Measurements from ENCODE around the gene GADL1.

Gene GADL1

DNA sequence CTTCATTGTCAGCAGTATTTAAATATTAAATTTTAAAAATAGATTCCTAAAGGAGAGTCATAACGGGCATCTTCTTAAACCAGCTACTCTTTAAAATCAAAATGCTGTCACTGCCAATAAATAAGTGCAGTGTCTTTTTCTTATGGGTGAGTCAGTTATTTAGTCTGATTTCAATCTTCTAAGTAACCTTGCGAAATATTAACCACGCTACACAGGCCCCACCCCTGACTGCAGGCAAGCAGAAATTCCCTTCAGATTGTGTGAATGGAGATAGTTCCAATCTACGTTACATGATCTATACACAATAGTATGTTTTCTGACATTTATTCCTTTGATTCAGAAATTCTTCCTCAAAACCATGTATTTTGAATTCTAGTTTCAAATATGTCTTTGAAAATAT is 141.5 kb downstream of the GADL1 start:
- H3F3A ChIP-seq (ENCODE audit: insufficient read depth, low read length) = no peaks in the 10 kb centered on the region
- no peak overlapping the region for H3K27ac ChIP-seq (ENCODE audit: low read length)
- H3K4me3 ChIP-seq (ENCODE audit: low read length) = no peak overlapping the region
- TF ChIP-seq, protein P1, sequence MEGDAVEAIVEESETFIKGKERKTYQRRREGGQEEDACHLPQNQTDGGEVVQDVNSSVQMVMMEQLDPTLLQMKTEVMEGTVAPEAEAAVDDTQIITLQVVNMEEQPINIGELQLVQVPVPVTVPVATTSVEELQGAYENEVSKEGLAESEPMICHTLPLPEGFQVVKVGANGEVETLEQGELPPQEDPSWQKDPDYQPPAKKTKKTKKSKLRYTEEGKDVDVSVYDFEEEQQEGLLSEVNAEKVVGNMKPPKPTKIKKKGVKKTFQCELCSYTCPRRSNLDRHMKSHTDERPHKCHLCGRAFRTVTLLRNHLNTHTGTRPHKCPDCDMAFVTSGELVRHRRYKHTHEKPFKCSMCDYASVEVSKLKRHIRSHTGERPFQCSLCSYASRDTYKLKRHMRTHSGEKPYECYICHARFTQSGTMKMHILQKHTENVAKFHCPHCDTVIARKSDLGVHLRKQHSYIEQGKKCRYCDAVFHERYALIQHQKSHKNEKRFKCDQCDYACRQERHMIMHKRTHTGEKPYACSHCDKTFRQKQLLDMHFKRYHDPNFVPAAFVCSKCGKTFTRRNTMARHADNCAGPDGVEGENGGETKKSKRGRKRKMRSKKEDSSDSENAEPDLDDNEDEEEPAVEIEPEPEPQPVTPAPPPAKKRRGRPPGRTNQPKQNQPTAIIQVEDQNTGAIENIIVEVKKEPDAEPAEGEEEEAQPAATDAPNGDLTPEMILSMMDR (IDR thresholded peaks at IDR 0.05; ENCODE audit: low read length) = no peak
- TF ChIP-seq EZH2 (optimal IDR thresholded peaks at IDR 0.05; ENCODE audit: low read depth, low read length) (no peak), EZH2phosphoT487 (IDR thresholded peaks at IDR 0.05; ENCODE audit: low read length) (no peak)
- H3K9ac ChIP-seq (ENCODE audit: low read length) = no peak overlapping the region
- no peaks in the 10 kb centered on the region for H3K4me1 ChIP-seq (ENCODE audit: low read length)
- H4K20me1 ChIP-seq (ENCODE audit: insufficient read depth, low read length) = no peaks in the 10 kb centered on the region
- H3K9me2 ChIP-seq (replicated peaks; ENCODE audit: insufficient read depth, low read length) = no peaks in the 10 kb centered on the region
- H2AFZ ChIP-seq (ENCODE audit: low read length) = no peak overlapping the region
- H3K36me3 ChIP-seq (replicated peaks; ENCODE audit: insufficient read depth, low read length) = no peaks in the 10 kb centered on the region
- H3K79me2 ChIP-seq (ENCODE audit: low read length) = no peaks in the 10 kb centered on the region
- no peak for DNase-seq
- no peaks in the 10 kb centered on the region for H3K27me3 ChIP-seq (replicated peaks; ENCODE audit: insufficient read depth, low read length)
- H3K9me3 ChIP-seq (replicated peaks; ENCODE audit: insufficient read depth, low read length) = no peaks in the 10 kb centered on the region
- H3K4me2 ChIP-seq (ENCODE audit: low read depth, low read length) = no peak overlapping the region

DNA sequence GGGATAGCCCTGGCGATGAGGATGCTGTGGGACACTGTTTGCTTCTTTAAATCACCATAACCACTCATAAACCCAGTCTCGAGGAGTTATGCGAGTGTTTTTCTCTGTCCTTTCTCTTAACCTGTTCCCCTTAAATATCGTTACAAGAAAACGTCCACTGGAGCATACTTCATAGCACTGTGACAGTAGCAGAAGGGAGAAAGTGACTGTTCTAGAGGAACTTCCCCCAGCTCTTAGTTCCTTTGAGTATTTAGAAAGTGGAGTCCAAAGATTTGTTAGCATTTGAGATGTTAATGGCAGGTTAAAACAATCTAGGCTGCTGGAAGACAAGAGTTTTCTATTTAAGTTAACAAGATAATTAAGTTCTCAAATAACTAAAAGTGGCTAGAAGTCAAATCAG is 142.0 kb downstream of the GADL1 start:
- H3K4me1 ChIP-seq (ENCODE audit: low read length) = no peaks in the 10 kb centered on the region
- H3K9me3 ChIP-seq (replicated peaks; ENCODE audit: insufficient read depth, low read length) = no peaks in the 10 kb centered on the region
- H3K79me2 ChIP-seq (ENCODE audit: low read length) = no peaks in the 10 kb centered on the region
- no peak overlapping the region for H3K4me2 ChIP-seq (ENCODE audit: low read depth, low read length)
- H3K9ac ChIP-seq (ENCODE audit: low read length) = no peak overlapping the region
- H2AFZ ChIP-seq (ENCODE audit: low read length) = no peak overlapping the region
- no peaks in the 10 kb centered on the region for H3F3A ChIP-seq (ENCODE audit: insufficient read depth, low read length)
- H3K36me3 ChIP-seq (replicated peaks; ENCODE audit: insufficient read depth, low read length) = no peaks in the 10 kb centered on the region
- H3K27ac ChIP-seq (ENCODE audit: low read length) = no peak overlapping the region
- no peak overlapping the region for H3K4me3 ChIP-seq (ENCODE audit: low read length)
- TF ChIP-seq EZH2 (optimal IDR thresholded peaks at IDR 0.05; ENCODE audit: low read depth, low read length) (no peak), EZH2phosphoT487 (IDR thresholded peaks at IDR 0.05; ENCODE audit: low read length) (no peak)
- TF ChIP-seq, protein P1 (IDR thresholded peaks at IDR 0.05; ENCODE audit: low read length) = no peak
- no peaks in the 10 kb centered on the region for H3K9me2 ChIP-seq (replicated peaks; ENCODE audit: insufficient read depth, low read length)
- H3K27me3 ChIP-seq (replicated peaks; ENCODE audit: insufficient read depth, low read length) = no peaks in the 10 kb centered on the region
- no peak for DNase-seq
- no peaks in the 10 kb centered on the region for H4K20me1 ChIP-seq (ENCODE audit: insufficient read depth, low read length)

DNA sequence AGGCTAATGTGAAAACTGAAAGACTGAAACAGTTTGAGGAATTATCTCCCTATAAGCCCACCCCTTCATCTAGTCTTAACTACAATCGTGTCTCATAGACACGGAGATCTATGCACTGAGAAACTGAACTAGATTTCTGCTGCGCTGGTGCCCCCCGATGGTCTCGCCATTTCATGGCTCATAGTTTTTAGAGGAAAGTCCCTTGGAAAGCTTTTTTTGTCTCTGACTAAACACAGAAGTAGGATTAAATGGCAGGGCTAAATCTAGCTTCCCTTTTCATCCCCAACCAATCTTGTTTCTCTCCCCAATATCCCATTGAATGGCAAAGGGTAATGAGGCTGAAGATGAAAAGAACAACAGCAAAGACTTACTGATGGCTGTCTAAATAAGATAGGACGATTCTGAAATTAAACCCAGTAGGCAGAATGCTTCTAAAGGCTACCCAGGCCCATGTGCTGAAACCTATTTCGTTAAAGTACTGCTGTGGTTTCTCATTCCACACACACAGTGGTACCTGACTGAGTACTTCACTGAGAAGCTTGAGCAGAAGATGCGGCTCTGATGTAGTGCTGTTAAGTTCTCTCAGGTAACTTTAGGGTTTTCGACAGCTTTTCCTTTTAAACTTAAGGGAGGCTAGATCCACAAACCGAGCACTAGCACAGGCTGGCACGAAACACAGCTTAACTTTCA is 142.7 kb downstream of the GADL1 start:
- Histone ChIP-seq H3K36me3 (replicated peaks; ENCODE audit: insufficient read depth, low read length) (no peaks in the 10 kb centered on the region), H3K4me3 (ENCODE audit: low read length) (no peak overlapping the region), H2AFZ (ENCODE audit: low read length) (no peak overlapping the region), H3F3A (ENCODE audit: insufficient read depth, low read length) (no peaks in the 10 kb centered on the region), H3K27ac (ENCODE audit: low read length) (no peak overlapping the region), H3K79me2 (ENCODE audit: low read length) (no peaks in the 10 kb centered on the region), H3K4me1 (ENCODE audit: low read length) (no peaks in the 10 kb centered on the region), H4K20me1 (ENCODE audit: insufficient read depth, low read length) (no peaks in the 10 kb centered on the region), H3K9me3 (replicated peaks; ENCODE audit: insufficient read depth, low read length) (no peaks in the 10 kb centered on the region), H3K4me2 (ENCODE audit: low read depth, low read length) (no peak overlapping the region), H3K9ac (ENCODE audit: low read length) (no peak overlapping the region), H3K9me2 (replicated peaks; ENCODE audit: insufficient read depth, low read length) (no peaks in the 10 kb centered on the region), H3K27me3 (replicated peaks; ENCODE audit: insufficient read depth, low read length) (no peaks in the 10 kb centered on the region)
- TF ChIP-seq, protein P1 (IDR thresholded peaks at IDR 0.05; ENCODE audit: low read length) = peak; percentile 39
- TF ChIP-seq EZH2 (optimal IDR thresholded peaks at IDR 0.05; ENCODE audit: low read depth, low read length) = no peak
- TF ChIP-seq EZH2phosphoT487 (IDR thresholded peaks at IDR 0.05; ENCODE audit: low read length) = no peak
- peak; percentile 15 for DNase-seq
